Upper lobe of right lung (tissue), 1 donor: ENCODE data around the gene MMP8. TPM values are rescaled to one million over a fixed set of nuclear protein-coding genes. Genes with fewer than 3 reads are reported as not detected.
A peak's percentile ranks its signal among the peaks of the same experiment; 100 is the strongest.

ENCODE experiments used
- ATAC-seq: fragments of 200-7000 bp; cut with Tn5 transposase; one replicate; pipeline ENCODE4 v1.9.1; 2020; ENCODE audit warnings: mild to moderate bottlenecking, moderate library complexity
- DNase-seq: peaks from one replicate; pipeline ENCODE4 v3.0.0-alpha.2; 2020
- H3K27ac ChIP-seq: fragments of 200-600 bp; one replicate; pipeline ENCODE4 v1.8.0; 2022
- H3K27me3 ChIP-seq: fragments of 200-600 bp; one replicate; pipeline ENCODE4 v1.8.0; 2022; ENCODE audit warnings: mild to moderate bottlenecking
- H3K36me3 ChIP-seq: fragments of 200-600 bp; one replicate; pipeline ENCODE4 v1.8.0; 2022
- H3K4me1 ChIP-seq: fragments of 200-600 bp; one replicate; pipeline ENCODE4 v1.8.0; 2022
- H3K4me3 ChIP-seq: fragments of 200-600 bp; one replicate; pipeline ENCODE4 v1.8.0; 2022; ENCODE audit warnings: mild to moderate bottlenecking
- H3K9me3 ChIP-seq: fragments of 200-600 bp; one replicate; pipeline ENCODE4 v1.8.0; 2022
- intact Hi-C: fragments of 100-400 bp; cut with DNase I; formaldehyde crosslinking; loops from one replicate; pipeline ENCODE4 v1.11.0; 2022
- total RNA-seq: library from RNA; stranded (reverse); fragmentation: NEBNext Ultra II Directional; extraction: Animal tissue kit (Norgen Biotek cat#: 25700); gene quantifications from one replicate; pipeline ENCODE4 v1.2.1, GENCODE V29; 2021
- TF ChIP-seq, protein P1 (sequence below): fragments of 200-600 bp; IDR thresholded peaks from one replicate; pipeline ENCODE4 v1.8.0; 2022; ENCODE audit warnings: antibody characterized with exemption
- donor health status: DM: no; HTN: yes; CAD: no; lungs with severe emphysema.

The MMP8 gene
- total RNA-seq, 1 donor from 2014 or later: not detected

DNA sequence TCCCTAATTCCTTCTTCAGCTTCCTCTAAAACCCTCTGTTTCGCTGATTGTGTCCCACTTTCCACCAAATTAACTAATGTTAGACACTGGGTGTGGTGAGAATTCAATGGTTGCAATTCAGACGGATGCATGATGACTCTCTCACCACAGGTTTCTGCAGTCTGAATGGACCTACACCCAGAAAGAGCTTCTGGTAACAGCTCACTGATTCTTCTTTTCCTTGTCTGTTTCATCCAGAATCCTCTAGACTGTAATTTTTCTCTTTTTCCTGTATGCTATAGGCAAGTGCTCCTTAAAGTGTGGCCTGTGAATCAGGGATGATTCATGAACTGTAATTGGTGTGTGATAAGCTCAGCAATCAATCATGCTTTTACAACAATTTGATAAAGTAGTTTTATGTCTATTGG is 37.6 kb upstream of the MMP8 start:
- Histone ChIP-seq H3K4me1 (no peaks in the 10 kb centered on the region), H3K9me3 (no peaks in the 10 kb centered on the region), H3K36me3 (no peaks in the 10 kb centered on the region), H3K27ac (no peak overlapping the region), H3K27me3 (no peaks in the 10 kb centered on the region), H3K4me3 (no peak overlapping the region)
- DNase-seq (no peak), ATAC-seq (no peak)
- TF ChIP-seq, protein P1, sequence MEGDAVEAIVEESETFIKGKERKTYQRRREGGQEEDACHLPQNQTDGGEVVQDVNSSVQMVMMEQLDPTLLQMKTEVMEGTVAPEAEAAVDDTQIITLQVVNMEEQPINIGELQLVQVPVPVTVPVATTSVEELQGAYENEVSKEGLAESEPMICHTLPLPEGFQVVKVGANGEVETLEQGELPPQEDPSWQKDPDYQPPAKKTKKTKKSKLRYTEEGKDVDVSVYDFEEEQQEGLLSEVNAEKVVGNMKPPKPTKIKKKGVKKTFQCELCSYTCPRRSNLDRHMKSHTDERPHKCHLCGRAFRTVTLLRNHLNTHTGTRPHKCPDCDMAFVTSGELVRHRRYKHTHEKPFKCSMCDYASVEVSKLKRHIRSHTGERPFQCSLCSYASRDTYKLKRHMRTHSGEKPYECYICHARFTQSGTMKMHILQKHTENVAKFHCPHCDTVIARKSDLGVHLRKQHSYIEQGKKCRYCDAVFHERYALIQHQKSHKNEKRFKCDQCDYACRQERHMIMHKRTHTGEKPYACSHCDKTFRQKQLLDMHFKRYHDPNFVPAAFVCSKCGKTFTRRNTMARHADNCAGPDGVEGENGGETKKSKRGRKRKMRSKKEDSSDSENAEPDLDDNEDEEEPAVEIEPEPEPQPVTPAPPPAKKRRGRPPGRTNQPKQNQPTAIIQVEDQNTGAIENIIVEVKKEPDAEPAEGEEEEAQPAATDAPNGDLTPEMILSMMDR: no peak
- intact Hi-C loops: no loop called here

- no peak overlapping the region for H3K4me3 ChIP-seq
- no peaks in the 10 kb centered on the region for H3K36me3 ChIP-seq
- intact Hi-C loops: no loop called here
- no peaks in the 10 kb centered on the region for H3K9me3 ChIP-seq
- H3K27ac ChIP-seq: no peak overlapping the region
- DNase-seq (no peak), ATAC-seq (no peak)
- TF ChIP-seq, protein P1: no peak
- no peaks in the 10 kb centered on the region for H3K27me3 ChIP-seq
- no peaks in the 10 kb centered on the region for H3K4me1 ChIP-seq
Observed at GRCh38 chr11:102761646-102762238, 37.0 kb upstream of the MMP8 start.

DNA sequence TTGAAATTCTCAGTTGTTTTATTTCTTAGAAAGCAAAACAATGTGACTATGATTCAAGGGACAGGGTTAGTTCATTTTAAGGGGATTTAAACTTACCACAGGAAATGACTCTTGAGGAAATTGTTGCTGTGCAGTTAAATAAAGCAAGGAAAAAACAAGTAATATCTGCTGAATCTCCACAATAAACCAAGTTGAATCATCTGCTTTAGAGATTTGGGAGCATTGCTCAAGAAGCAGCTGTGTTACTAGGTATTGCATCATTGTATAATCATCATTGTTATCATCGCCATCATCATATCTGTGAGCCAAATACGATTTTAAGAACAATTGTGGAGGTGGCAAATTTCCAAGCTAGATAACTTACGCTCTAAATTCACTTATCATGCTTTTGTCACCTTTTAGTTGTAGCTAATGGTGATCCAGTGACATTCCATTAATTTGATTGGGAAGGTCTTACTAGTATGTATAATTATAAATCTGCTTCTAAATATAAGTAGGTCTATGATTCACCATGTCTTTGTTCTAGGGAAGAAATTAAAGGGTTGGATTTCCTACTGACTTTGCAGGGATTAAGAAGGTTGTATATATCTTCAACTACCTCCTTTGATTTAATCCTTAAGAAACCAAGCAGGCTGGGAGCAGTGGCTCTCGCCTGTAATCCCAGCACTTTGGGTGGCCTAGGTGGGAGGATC is 35.7 kb upstream of the MMP8 start:
- intact Hi-C loops: no loop called here
- H3K36me3 ChIP-seq: no peaks in the 10 kb centered on the region
- TF ChIP-seq, protein P1: no peak
- DNase-seq (no peak), ATAC-seq (peak; percentile 28)
- no peaks in the 10 kb centered on the region for H3K27me3 ChIP-seq
- no peak overlapping the region for H3K27ac ChIP-seq
- no peaks in the 10 kb centered on the region for H3K4me1 ChIP-seq
- H3K9me3 ChIP-seq: no peaks in the 10 kb centered on the region
- H3K4me3 ChIP-seq: no peak overlapping the region

DNA sequence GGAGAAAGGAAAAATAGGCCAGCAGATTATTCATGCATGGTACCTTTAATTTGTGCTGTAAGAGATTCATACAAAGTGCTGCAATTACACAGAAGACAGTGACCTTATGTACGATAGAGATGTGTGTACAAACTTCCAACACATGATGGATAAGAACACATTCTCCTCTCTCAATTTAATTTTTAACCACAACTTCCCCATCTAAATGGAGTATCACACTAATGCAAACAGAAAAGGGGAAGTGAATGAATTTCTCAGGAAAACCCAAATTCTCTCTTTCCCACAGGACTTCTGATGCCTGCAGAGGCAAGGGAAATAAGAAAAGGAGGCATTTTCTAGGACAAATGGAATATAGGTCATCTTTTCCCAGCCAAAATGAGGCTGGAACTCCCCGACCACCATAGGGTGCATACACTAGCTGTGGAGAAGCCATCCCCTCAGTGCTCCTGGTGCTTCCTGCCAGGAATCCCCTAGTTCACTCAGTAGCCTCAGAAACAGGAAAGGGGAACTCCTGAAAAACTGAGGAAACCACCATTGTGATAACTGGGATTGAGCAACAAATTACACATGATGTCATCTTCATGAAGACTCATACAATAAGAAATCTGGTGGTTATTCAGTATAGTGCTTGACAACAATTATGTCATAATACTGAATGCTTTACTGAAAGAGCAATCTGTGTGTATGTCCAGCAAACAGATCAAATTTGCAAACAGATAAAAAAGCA is 33.2 kb upstream of the MMP8 start:
- H3K27me3 ChIP-seq: no peaks in the 10 kb centered on the region
- no peak overlapping the region for H3K4me3 ChIP-seq
- no peaks in the 10 kb centered on the region for H3K9me3 ChIP-seq
- ATAC-seq (peak; percentile 74), DNase-seq (no peak)
- intact Hi-C loops: no loop called here
- no peaks in the 10 kb centered on the region for H3K36me3 ChIP-seq
- no peak overlapping the region for H3K27ac ChIP-seq
- H3K4me1 ChIP-seq: no peaks in the 10 kb centered on the region
- TF ChIP-seq, protein P1: no peak

- H3K27ac ChIP-seq: no peak overlapping the region
- no peaks in the 10 kb centered on the region for H3K27me3 ChIP-seq
- no peak for DNase-seq
- ATAC-seq: no peak
- no peaks in the 10 kb centered on the region for H3K9me3 ChIP-seq
- no peaks in the 10 kb centered on the region for H3K36me3 ChIP-seq
- TF ChIP-seq, protein P1: no peak
- intact Hi-C loops: no loop called here
- no peak overlapping the region for H3K4me3 ChIP-seq
- no peaks in the 10 kb centered on the region for H3K4me1 ChIP-seq
Observed at GRCh38 chr11:102753267-102753666, 28.5 kb upstream of the MMP8 start.
